Osteoblast (primary cell): ENCODE data around the gene ANKRD33B. TPM values are rescaled to one million over a fixed set of nuclear protein-coding genes. Genes with fewer than 3 reads are reported as not detected.

Experiments
- DNase-seq: peaks from one replicate; pipeline ENCODE4 v3.0.0; 2011; ENCODE audit warnings: low spot score, mixed read lengths; ENCODE audit not compliant: insufficient read length; ENCODE audit errors: missing footprints
- H2AFZ ChIP-seq: 2 replicates; pipeline ENCODE4 v1.6.0; 2011; ENCODE audit warnings: mild to moderate bottlenecking, low read length
- H3K27ac ChIP-seq: 2 replicates; pipeline ENCODE4 v1.5.1; 2011; ENCODE audit warnings: mild to moderate bottlenecking, low read depth, low read length, moderate library complexity
- H3K27me3 ChIP-seq: 2 replicates; pipeline ENCODE4 v1.6.0; 2012; ENCODE audit warnings: mild to moderate bottlenecking, control low read depth, inconsistent platforms, low read length, moderate library complexity; ENCODE audit not compliant: insufficient read depth
- H3K36me3 ChIP-seq: 2 replicates; pipeline ENCODE4 v1.5.1; 2011; ENCODE audit warnings: mild to moderate bottlenecking, low read length, control low read depth, moderate library complexity; ENCODE audit not compliant: insufficient read depth
- H3K4me1 ChIP-seq: 2 replicates; pipeline ENCODE4 v1.5.1; 2011; ENCODE audit warnings: mild to moderate bottlenecking, low read length, control low read depth, moderate library complexity; ENCODE audit not compliant: insufficient read depth
- H3K4me2 ChIP-seq: 2 replicates; pipeline ENCODE4 v1.6.0; 2011; ENCODE audit warnings: mild to moderate bottlenecking, low read length; ENCODE audit not compliant: insufficient read depth
- H3K4me3 ChIP-seq: fragments of 200-600 bp; sonication (generic); 3 replicates; pipeline ENCODE4 v1.5.1; 2012; ENCODE audit warnings: mild to moderate bottlenecking, low read length, inconsistent platforms; ENCODE audit not compliant: insufficient read depth
- H3K79me2 ChIP-seq: 2 replicates; pipeline ENCODE4 v1.6.0; 2012; ENCODE audit warnings: mild to moderate bottlenecking, low read length, control low read depth, inconsistent platforms; ENCODE audit not compliant: insufficient read depth
- H3K9me3 ChIP-seq: 2 replicates; pipeline ENCODE4 v1.5.1; 2011; ENCODE audit warnings: low read depth, low read length, control low read depth
- H4K20me1 ChIP-seq: 2 replicates; pipeline ENCODE4 v1.6.0; 2012; ENCODE audit warnings: mild to moderate bottlenecking, low read length, control low read depth; ENCODE audit not compliant: insufficient read depth
- CTCF ChIP-seq: IDR thresholded peaks from 2 replicates; pipeline ENCODE4 v1.5.1; 2011; ENCODE audit warnings: mild to moderate bottlenecking, low read depth, low read length, moderate library complexity; ENCODE audit errors: extremely low read depth
- total RNA-seq: library from RNA; depleted of rRNA; stranded (reverse); fragments of >200 nt; gene quantifications from 2 replicates; pipeline ENCODE4 v1.2.3, GENCODE V29; 2012

ANKRD33B gene
- total RNA-seq, 1 donor, result 5.1 TPM

DNA sequence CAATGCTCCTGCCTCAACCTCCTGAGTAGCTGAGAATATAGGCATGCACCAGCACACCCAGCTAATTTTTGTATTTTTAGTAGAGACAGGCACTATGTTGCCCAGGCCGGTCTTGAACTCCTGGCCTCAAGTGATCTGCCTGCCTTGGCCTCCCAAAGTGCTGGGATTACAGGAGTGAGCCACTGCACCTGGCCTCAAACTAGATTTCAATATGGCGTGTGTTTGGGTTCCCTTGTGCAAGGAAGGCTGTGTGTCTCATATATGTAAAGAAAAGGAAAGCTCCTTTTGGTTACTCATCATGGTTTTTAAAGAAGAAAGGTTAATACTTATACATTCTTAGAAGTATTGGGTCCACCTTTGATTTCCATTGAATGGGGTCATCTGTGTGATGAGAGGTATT, 70.7 kb downstream of the ANKRD33B start:
- Histone ChIP-seq H3K4me2 (no peak overlapping the region), H3K4me1 (peaks cover 15% of the 10 kb centered on the region), H4K20me1 (peaks cover 3% of the 10 kb centered on the region), H3K9me3 (no peaks in the 10 kb centered on the region), H3K27me3 (no peaks in the 10 kb centered on the region), H3K27ac (no peak overlapping the region), H3K79me2 (no peaks in the 10 kb centered on the region), H3K36me3 (no peaks in the 10 kb centered on the region), H3K4me3 (no peak overlapping the region), H2AFZ (no peak overlapping the region)
- no peak for TF ChIP-seq CTCF
- no peak for DNase-seq

- H3K79me2 ChIP-seq, result no peaks in the 10 kb centered on the region
- peak overlapping the region; percentile 35 for H2AFZ ChIP-seq
- peaks cover 3% of the 10 kb centered on the region for H4K20me1 ChIP-seq
- H3K4me3 ChIP-seq, result no peak overlapping the region
- H3K36me3 ChIP-seq, result no peaks in the 10 kb centered on the region
- H3K4me2 ChIP-seq, result no peak overlapping the region
- no peaks in the 10 kb centered on the region for H3K9me3 ChIP-seq
- peaks cover 15% of the 10 kb centered on the region for H3K4me1 ChIP-seq
- H3K27me3 ChIP-seq, result no peaks in the 10 kb centered on the region
- DNase-seq, result peak; percentile 91
- TF ChIP-seq CTCF, result no peak
- H3K27ac ChIP-seq, result no peak overlapping the region
Measured at GRCh38 chr5:10635257-10635866, 71.5 kb downstream of the ANKRD33B start.

DNA sequence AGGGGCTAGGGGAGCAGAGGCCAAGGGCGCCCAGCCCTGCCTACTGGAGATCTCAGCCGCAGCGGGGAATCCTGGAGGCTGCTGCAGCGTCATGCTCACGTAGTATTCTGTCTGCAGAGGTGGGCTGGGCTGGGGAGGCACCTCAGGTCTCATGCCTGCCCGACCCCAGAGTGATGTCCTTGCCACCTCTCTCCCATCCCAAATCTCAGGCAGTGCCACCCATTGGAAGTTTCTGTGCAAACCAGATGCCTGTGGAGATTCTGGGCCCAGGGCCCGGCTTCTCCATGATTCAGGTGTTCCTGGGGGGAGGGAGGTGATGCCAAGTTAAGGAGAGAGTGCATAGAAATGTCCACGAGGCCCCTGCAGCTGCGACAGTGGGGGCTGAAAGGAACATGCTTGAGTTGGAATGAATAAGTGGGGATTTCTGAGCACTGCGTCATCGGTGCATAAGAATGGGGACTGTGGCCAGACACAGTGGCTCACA, 72.0 kb downstream of the ANKRD33B start:
- Histone ChIP-seq H3K4me1 (peaks cover 15% of the 10 kb centered on the region), H3K4me2 (no peak overlapping the region), H3K36me3 (no peaks in the 10 kb centered on the region), H3K27ac (no peak overlapping the region), H3K27me3 (no peaks in the 10 kb centered on the region), H4K20me1 (peaks cover 3% of the 10 kb centered on the region), H3K4me3 (no peak overlapping the region), H3K79me2 (no peaks in the 10 kb centered on the region), H2AFZ (no peak overlapping the region), H3K9me3 (no peaks in the 10 kb centered on the region)
- TF ChIP-seq CTCF, result no peak
- DNase-seq, result no peak

GRCh38 chr5:10636363-10637142, 72.7 kb downstream of the ANKRD33B start:
- DNase-seq, result no peak
- Histone ChIP-seq H3K36me3 (no peaks in the 10 kb centered on the region), H3K4me1 (peaks cover 15% of the 10 kb centered on the region), H3K27ac (no peak overlapping the region), H3K4me3 (no peak overlapping the region), H3K79me2 (no peaks in the 10 kb centered on the region), H4K20me1 (peaks cover 3% of the 10 kb centered on the region), H3K27me3 (no peaks in the 10 kb centered on the region), H3K4me2 (no peak overlapping the region), H3K9me3 (no peaks in the 10 kb centered on the region), H2AFZ (no peak overlapping the region)
- no peak for TF ChIP-seq CTCF
